NCI-H748 (cell line): ENCODE data around the gene CLMN.

ENCODE experiments used
- DNase-seq: peaks from one replicate; lab custom pipeline; 2025; ENCODE audit not compliant: unreplicated experiment; lab: John Stamatoyannopoulos, UW

The CLMN gene

GRCh38 chr14:95304342-95304741 lies 15.4 kb downstream of the CLMN start:
- DNase-seq: no peak

- no peak for DNase-seq
Measured at GRCh38 chr14:95303552-95303951, 16.2 kb downstream of the CLMN start.

GRCh38 chr14:95302667-95303506 lies 16.8 kb downstream of the CLMN start:
- no peak for DNase-seq

DNA sequence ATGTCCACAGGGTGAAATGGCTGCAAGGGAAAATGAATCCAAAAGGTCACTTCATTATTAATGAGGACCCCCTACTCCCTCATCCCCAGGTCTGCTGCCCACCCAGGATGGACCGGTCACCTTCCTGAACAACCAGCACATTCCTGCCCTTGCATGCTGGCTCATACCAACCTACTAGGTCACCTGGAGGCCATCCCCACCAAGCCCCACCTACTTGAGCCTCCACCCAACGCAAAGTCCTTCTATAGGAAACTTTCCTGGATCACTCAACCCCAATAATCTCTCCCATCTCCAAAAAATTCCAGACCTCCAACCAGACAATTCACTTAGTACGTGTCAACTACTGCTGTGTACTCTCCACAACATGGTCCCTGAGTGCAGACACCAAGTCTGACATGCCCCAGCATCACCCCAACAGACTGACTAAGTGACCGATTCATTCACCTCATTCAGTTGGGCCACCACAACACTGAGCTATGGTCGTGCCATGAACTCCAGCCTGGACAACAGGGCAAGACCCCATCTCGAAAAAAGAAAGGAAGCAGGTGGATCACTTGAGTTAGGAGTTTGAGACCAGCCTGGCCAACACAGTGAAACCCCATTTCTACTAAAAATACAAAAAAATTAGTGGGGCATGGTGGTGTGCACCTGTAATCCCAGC lies 18.1 kb downstream of the CLMN start:
- DNase-seq: no peak

- no peak for DNase-seq
Measured at GRCh38 chr14:95300697-95301526, 18.8 kb downstream of the CLMN start.

DNA sequence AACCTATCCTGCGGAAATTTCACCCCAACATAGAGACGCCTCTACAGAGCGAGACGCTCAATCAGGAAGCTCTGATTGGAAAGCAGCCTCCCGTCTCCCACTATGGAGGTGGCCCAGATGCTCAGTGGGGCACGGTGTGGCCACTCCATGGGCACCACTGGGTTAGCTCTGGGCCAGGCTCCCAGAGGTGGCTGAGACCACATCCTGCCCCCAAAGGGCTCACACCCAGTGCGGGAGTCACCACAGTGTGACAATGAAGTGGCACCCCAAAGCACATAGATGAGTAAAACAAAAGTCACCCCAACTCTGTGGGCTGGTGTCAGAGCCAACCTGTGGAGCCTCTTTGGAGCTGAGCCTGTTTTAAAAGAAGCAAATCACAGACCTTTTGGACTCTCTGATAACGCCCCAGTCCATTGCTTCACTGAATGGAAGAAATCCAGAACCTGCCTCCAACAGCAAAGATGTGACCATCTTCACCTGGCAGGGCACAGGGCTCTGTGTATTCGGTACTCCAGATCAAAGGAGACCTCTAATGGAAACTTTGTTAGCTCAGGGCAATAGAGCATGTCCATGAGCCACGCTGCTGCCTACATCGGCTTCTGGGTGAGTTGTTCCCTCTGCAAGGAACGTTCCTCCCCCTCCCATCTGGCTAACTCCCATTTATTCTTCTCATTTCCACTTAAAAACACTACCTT lies 19.6 kb downstream of the CLMN start:
- DNase-seq: no peak

- peak; percentile 62 for DNase-seq
Measured at GRCh38 chr14:95299271-95299670, 20.4 kb downstream of the CLMN start.

GRCh38 chr14:95297832-95298231 lies 21.9 kb downstream of the CLMN start:
- DNase-seq: no peak

GRCh38 chr14:95296966-95297365 lies 22.7 kb downstream of the CLMN start:
- DNase-seq: no peak

DNA sequence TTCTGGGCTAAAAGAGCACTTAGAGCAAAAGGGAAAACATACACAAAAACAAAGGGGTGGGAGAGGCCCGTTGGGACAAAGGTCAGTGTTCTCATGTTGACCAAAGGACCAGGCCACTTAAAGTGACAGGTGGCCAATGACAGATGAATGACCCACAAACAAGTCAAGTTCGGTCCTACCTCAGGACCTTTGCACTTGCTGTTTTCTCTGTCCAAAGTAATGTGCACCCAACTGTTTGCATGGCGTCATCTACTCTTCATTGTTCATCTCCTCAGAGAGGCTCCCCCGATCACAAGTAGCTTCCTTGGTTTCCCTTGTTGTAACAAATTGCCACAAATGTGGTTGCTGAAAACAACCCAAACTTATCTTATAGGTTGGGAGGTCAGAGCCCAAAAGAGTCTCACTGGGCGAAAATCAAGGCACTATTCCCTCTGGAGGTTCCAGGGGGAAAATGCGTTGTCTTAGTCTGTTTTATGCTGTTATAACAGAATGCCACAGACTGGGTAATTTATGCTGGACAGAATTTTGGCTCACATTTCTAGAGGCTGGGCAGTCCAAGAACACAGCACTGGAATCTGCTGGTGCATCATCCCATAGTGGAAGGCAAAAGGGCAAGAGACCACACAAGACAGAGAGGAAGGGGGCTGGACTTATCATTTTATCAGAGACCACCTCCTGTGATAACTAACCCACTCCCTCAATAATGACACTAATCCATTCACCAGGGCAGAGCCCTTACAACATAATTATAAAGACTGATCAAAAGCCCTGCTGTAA lies 23.9 kb downstream of the CLMN start:
- no peak for DNase-seq

DNA sequence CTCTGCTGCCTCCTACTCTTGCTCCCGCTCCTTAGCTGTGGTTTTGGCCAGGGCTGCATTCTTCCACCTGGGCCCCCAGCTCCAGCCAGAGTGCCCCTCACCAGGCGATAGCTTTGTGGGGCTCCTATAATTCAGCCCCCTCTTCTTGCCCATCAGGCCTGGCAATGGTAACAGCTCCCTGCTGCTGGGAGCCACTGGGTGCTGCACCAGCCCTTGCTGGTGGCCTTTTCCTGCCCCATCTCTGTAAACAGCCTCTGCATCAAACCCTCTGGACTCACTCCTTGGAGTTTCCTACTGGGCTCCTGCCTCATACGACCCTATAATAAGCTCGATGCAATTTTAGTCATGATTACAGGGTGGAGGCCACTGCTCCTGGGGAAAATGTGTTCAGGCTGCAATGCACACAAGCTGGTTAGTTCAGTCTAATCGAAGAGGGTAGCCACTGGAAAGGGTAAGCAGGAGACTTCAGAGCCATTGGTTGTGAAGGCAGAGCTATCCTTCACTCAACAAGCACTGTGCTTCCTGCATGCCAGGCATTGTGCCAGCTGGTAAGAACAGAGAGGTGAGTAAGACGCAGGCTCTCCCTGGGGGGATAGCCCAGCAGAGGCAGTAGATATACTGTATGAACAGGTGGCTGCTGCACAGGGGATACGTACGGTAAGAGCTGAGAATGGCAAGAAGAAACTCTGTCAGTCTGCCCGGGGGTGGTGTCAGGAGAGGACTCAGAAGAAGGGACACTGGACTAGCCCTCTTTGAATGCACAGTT lies 24.7 kb downstream of the CLMN start:
- peak; percentile 22 for DNase-seq

DNA sequence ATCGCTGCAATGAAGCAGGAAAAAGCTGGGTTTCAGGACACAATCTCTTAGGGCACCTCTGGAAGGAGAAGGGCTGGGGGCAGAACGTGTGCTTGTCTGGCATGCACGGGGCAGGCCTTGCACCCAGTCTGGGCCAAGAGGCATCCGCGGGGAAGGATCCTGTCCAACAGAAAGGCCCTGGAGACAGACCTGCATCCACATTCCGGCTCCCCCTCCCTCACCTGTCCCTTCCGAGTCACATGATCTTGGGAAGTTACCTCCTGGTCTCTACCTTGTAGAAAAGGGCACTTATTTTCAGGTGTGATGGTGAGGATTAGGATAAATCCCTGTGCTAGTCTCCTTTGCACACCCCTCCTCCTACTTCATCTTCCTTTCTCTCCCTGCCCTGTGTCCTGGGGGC lies 25.4 kb downstream of the CLMN start:
- DNase-seq: no peak

- DNase-seq: peak; percentile 32
Measured at GRCh38 chr14:95293449-95293848, 26.3 kb downstream of the CLMN start.

DNA sequence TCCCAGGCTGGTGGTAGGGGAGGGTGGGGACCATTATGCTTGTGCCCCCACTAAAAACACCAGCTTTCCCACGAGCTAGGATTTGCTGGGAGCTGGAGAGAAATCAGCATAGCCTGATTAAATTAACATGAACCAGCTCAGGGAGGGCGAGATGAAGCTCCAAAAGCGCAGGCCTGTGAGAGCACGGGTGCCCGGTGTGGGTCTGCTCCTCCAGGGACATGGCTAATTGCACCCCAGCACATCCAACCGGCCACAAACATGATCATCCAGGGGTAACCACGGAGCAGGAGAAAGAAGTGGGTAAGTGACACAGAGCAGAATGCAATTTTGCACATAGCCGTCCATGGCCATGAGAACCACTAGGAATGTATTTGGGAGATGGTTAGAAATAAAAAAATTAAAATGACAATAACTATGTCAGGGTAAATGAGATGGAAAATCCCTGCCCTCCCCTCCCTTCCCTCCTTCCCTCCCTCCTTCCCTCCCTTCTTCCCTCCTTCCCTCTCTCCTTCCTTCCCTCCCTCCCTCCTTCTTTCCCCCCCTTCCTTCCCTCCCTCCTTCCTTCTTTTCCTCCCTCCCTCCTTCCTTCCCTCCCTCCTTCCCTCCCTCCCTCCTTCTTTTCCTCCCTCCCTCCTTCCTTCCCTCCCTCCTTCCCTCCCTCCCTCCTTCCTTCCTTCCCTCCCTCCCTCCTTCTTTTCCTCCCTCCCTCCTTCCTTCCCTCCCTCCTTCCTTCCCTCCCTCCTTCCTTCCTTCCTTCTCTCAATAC lies 26.9 kb downstream of the CLMN start:
- no peak for DNase-seq

GRCh38 chr14:95291859-95292542 lies 27.7 kb downstream of the CLMN start:
- peak; percentile 83 for DNase-seq

DNA sequence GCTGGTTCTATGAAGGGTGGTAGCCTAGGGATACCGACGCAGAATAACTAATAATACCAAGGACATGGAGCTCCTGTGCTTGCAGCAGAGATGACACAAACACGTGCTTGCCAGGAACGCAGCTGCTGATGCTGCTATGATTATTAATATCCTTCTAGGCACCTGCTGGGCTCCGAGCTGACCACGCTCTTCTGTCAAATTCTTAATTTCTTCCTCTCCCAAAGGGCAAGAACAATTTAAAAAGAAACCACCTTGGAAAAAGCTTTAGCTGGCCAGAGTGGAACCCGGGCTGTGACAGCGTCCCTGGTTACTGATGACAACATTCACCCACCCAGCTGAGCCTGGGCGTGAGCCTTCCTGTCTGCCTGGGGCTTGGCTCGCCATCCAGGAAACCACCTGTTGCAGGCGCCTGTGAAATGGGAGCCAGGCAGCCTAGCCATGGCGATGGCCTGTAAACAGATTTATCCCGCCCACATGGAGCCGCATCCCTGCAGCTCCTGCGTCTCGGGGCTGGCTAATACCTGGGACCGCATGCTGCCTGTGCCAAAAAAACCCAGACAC lies 28.8 kb downstream of the CLMN start:
- DNase-seq: peak; percentile 97

GRCh38 chr14:95290021-95290420 lies 29.7 kb downstream of the CLMN start:
- no peak for DNase-seq
